ENCODE measurements around the gene NGDN. TPM values are rescaled to one million over a fixed set of nuclear protein-coding genes. Genes with fewer than 3 reads are reported as not detected.

NGDN gene
- total RNA-seq, 6 experiments from 2014 or later, result 12.0 to 16.5 (median 14.3) TPM

GRCh38 chr14:23447361-23448350, 21.8 kb upstream of the NGDN start:
- TF ChIP-seq CTCF (IDR thresholded peaks at IDR 0.05) (no peak), POLR2A (IDR thresholded peaks at IDR 0.05) (no peak)
- H3K9me3 ChIP-seq, result no peaks in the 10 kb centered on the region
- WGBS (ENCODE audit: insufficient coverage, low coverage, low lambda C conversion rate, missing lambda C conversion rate), result 73% methylated on average over 7 of the region's 7 CpGs
- DNase-seq, result no peak
- no peaks in the 10 kb centered on the region for H3K4me1 ChIP-seq
- no peaks in the 10 kb centered on the region for H3K36me3 ChIP-seq
- H3K4me3 ChIP-seq, result no peak overlapping the region
- no peak for ATAC-seq
- intact Hi-C loops (cut with DNase I), result no loop called here
- no peak overlapping the region for H3K27ac ChIP-seq
- H3K27me3 ChIP-seq, result peaks cover 0 to 5% of the 10 kb centered on the region in 2 donors

- 67% methylated on average over 1 of the region's 1 CpG for WGBS (ENCODE audit: insufficient coverage, low coverage, low lambda C conversion rate, missing lambda C conversion rate)
- Histone ChIP-seq H3K9me3 (no peaks in the 10 kb centered on the region), H3K27me3 (peaks cover 0 to 5% of the 10 kb centered on the region in 2 donors), H3K4me1 (no peaks in the 10 kb centered on the region), H3K4me3 (no peak overlapping the region), H3K27ac (no peak overlapping the region), H3K36me3 (no peaks in the 10 kb centered on the region)
- no peak for TF ChIP-seq POLR2A (IDR thresholded peaks at IDR 0.05)
- no peak for TF ChIP-seq CTCF (IDR thresholded peaks at IDR 0.05)
- intact Hi-C loops (cut with DNase I), result no loop called here
- no peak for DNase-seq
- no peak for ATAC-seq
These were observed 20.2 kb upstream of the NGDN start for GRCh38 chr14:23449314-23449713.

GRCh38 chr14:23450379-23450778, 19.1 kb upstream of the NGDN start:
- H3K27ac ChIP-seq, result no peak overlapping the region
- TF ChIP-seq CTCF (IDR thresholded peaks at IDR 0.05), result no peak
- TF ChIP-seq POLR2A (IDR thresholded peaks at IDR 0.05), result no peak
- no peaks in the 10 kb centered on the region for H3K36me3 ChIP-seq
- ATAC-seq (no peak), DNase-seq (no peak)
- H3K4me1 ChIP-seq, result no peaks in the 10 kb centered on the region
- no peak overlapping the region for H3K4me3 ChIP-seq
- peaks cover 0 to 5% of the 10 kb centered on the region in 2 donors for H3K27me3 ChIP-seq
- no peaks in the 10 kb centered on the region for H3K9me3 ChIP-seq
- WGBS (ENCODE audit: insufficient coverage, low coverage, low lambda C conversion rate, missing lambda C conversion rate), result 50% methylated on average over 2 of the region's 2 CpGs
- intact Hi-C loops (cut with DNase I), result no loop called here

GRCh38 chr14:23452237-23452636, 17.3 kb upstream of the NGDN start:
- Histone ChIP-seq H3K27ac (no peak overlapping the region), H3K36me3 (no peaks in the 10 kb centered on the region), H3K27me3 (peaks cover 0 to 5% of the 10 kb centered on the region in 2 donors), H3K4me1 (no peaks in the 10 kb centered on the region), H3K9me3 (no peaks in the 10 kb centered on the region), H3K4me3 (no peak overlapping the region)
- no peak for ATAC-seq
- no peak for DNase-seq
- 41% methylated on average over 2 of the region's 2 CpGs for WGBS (ENCODE audit: insufficient coverage, low coverage, low lambda C conversion rate, missing lambda C conversion rate)
- TF ChIP-seq CTCF (IDR thresholded peaks at IDR 0.05), result no peak
- no peak for TF ChIP-seq POLR2A (IDR thresholded peaks at IDR 0.05)
- intact Hi-C loops (cut with DNase I), result no loop called here
